ENCODE measurements around the gene GALNT11.
"Not testable (repeated sequence)": the region's sequence is repeated elsewhere in the genome, so short reads cannot be mapped to it uniquely, and the experiment has no call there.

Gene GALNT11

DNA sequence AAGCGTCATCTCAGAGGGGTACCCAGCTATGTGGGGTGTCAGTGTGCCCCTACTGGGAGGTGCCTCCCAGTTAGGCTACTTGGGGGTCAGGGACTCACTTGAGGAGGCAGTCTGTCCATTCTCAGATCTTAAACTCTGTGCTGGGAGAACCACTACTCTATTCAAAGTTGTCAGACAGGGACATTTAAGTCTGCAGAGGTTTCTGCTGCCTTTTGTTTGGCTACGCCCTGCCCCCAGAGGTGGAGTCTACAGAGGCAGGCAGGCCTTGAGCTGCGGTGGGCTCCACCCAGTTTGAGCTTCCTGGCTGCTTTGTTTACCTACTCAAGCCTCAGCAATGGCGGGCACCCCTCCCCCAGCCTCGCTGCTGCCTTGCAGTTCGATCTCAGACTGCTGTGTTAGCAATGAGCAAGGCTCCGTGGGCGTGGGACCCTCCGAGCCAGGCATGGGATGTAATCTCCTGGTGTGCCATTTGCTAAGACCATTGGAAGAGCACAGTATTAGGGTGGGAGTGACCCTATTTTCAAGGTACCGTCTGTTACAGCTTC, 40.4 kb downstream of the GALNT11 start:
- not testable (repeated sequence) for FAIRE-seq; DNase-seq (ENCODE audit: insufficient read length, low spot score)

GRCh38 chr7:152072421-152072820, 46.9 kb downstream of the GALNT11 start:
- no peak for FAIRE-seq
- DNase-seq (ENCODE audit: insufficient read length, low spot score), result no peak

GRCh38 chr7:152073352-152073751, 47.9 kb downstream of the GALNT11 start:
- FAIRE-seq, result no peak
- no peak for DNase-seq (ENCODE audit: insufficient read length, low spot score)

DNA sequence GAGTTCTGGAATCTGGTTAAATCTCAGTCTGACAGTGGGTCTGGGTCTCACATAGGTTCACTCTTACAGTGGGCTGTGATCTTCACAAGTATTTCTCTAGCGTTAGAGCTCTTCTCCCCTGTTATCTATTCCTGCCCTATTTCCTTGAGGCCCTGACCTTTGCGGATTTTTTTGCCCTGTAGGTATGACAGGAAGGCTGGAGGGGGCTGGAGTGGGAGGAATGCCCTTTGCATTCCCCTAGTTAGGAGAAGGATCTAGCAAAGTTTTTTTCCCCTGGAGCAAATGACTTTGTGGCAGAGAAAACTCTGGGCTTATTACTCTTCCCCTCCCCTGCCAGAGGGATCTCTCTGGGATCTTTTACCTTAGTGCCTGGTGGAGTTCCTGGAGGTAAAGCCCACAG, 49.2 kb downstream of the GALNT11 start:
- FAIRE-seq (no peak), DNase-seq (ENCODE audit: insufficient read length, low spot score) (no peak)

DNA sequence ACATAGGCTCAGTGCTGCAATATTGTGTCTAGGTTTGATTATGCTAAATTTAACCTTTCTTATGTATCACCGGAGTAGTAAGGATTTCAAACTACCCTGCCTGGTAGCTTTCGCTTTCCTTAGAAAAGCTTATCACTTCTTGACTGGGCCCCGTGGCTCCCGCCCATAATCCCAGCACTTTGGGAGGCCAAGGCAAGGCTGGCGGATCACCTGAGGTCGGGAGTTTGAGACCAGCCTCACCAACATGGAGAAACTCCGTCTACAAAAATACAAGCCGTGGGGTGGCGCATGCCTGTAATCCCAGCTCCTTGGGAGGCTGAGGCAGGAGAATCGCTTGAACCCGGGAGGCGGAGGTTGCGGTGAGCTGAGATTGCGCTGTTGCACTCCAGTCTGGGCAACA, 49.9 kb downstream of the GALNT11 start:
- FAIRE-seq; DNase-seq (ENCODE audit: insufficient read length, low spot score): not testable (repeated sequence)

DNA sequence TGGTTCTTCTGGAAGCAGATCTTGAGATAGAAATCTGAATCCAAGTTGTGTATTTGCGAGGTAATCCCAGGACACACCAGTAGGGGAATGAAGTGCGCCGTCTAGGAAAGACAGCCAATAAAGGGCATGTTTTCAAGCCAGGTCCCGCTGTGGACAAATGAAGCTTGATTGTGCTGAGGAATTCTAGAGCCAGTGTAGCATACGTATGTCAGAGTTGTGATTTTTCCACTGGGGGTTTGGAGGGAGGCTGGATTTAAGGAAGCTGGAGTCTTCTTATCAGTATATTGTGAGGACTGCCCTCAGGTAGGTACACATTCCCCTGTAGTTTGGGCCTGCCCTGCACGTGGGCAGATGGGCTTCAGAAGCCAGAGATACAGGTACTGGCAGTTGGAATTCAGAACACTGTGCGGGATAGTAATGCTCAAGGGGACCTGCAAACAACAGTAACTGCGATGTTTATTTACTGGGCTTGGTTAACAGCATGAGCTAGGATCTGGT, 50.9 kb downstream of the GALNT11 start:
- FAIRE-seq (no peak), DNase-seq (ENCODE audit: insufficient read length, low spot score) (no peak)

GRCh38 chr7:152076940-152077933, 51.8 kb downstream of the GALNT11 start:
- no peak for FAIRE-seq
- DNase-seq (ENCODE audit: insufficient read length, low spot score), result no peak

DNA sequence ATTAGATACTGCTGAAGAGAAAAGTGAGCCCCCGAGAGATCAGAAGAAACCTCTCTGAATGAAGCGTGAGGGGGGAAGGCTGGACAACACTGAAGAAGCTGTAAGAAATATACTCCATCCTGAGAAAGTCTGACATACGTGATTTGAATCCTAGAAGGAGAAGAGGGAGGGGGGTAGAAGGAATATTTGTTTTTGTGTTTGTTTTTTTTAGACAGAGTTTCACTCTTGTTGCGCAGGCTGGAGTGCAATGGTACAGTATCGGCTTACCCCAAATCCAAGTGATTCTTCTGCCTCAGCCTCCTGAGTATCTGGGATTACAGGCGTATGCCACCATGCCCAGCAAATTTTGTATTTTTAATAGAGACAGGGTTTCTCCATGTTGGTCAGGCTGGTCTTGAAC, 52.6 kb downstream of the GALNT11 start:
- FAIRE-seq, result no peak

DNA sequence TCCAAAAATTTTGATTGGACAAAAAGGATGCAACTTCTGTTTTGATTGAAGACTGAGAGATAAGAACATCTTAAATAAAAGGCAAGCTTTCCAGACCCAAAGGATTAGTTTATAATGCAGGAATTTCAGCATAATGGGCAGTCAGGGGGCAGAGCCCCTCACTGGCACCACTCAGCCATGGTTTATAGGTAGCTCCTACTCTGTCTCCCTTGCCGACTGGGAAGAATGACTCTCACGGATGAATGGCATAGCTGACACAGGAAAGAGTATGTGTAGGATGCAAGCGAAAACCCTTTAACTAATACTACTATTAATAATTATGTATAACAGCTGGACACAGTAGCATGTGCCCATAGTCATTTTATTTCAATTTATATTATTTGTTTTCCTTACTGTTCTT, 53.3 kb downstream of the GALNT11 start:
- FAIRE-seq (no peak), DNase-seq (ENCODE audit: insufficient read length, low spot score) (no peak)

More for the DNA sequence above, 52.6 kb downstream of the GALNT11 start:
- no peak for DNase-seq (ENCODE audit: insufficient read length, low spot score)

- FAIRE-seq, result no peak
Observed at GRCh38 chr7:152081088-152081487, 55.6 kb downstream of the GALNT11 start.

DNA sequence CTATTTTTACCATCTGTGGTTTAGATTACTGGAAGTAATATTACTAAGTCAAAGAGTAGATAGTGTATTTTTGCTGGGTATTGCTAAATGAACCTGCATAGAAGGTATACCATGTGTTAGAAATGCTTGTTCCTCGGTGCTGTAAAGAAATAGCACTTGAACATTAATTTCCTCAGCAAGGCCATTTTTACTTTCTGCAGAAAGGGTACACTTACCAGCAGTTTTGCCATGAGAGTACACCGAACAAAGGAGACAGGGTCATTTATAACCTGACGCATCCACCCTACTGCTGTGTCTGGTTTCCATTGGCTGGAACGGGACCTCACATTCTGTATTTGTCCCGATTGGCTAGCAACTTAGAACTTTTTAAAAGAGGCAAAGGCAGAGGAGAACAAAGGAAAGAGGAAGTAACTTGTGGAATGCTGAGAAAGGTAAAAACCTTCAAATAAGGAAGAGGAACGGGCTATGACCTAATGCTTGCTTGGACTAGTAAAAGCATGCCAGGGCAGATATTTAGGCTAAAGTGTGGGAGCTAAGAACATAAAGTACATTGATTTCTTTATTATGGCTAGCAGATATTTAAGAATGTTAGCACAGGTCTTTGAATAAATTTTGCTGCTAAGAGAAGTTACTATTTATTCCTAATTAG, 56.7 kb downstream of the GALNT11 start:
- DNase-seq (ENCODE audit: insufficient read length, low spot score); FAIRE-seq: not testable (repeated sequence)

More at GRCh38 chr7:152081088-152081487, 55.6 kb downstream of the GALNT11 start:
- DNase-seq (ENCODE audit: insufficient read length, low spot score), result no peak

GRCh38 chr7:152085131-152085530, 59.7 kb downstream of the GALNT11 start:
- FAIRE-seq (no peak), DNase-seq (ENCODE audit: insufficient read length, low spot score) (no peak)

- no peak for FAIRE-seq
- no peak for DNase-seq (ENCODE audit: insufficient read length, low spot score)
Observed at GRCh38 chr7:152086513-152086912, 61.0 kb downstream of the GALNT11 start.

- FAIRE-seq (no peak), DNase-seq (ENCODE audit: insufficient read length, low spot score) (no peak)
Observed at GRCh38 chr7:152089183-152089582, 63.7 kb downstream of the GALNT11 start.

- DNase-seq (ENCODE audit: insufficient read length, low spot score) (no peak), FAIRE-seq (no peak)
Observed at GRCh38 chr7:152090747-152091146, 65.3 kb downstream of the GALNT11 start.

DNA sequence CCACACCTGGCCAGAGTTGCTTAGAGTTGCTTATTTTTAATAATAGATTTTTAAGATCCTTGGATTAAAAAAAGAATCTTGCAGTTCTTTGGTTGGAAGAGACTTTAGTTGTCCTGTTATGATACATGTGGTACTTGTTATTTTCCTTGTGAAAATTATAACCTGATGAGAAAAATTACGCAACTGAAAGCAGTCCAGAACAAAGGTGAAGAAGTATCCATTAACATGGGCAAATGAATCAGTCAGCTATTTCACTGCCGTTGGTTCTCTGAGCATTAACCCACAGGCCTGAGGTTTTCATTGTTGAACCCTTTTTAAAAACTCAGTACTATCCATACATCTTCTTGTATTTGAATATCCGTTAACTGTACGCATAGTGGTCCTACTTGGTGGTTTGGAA, 68.2 kb downstream of the GALNT11 start:
- FAIRE-seq (no peak), DNase-seq (ENCODE audit: insufficient read length, low spot score) (no peak)

DNA sequence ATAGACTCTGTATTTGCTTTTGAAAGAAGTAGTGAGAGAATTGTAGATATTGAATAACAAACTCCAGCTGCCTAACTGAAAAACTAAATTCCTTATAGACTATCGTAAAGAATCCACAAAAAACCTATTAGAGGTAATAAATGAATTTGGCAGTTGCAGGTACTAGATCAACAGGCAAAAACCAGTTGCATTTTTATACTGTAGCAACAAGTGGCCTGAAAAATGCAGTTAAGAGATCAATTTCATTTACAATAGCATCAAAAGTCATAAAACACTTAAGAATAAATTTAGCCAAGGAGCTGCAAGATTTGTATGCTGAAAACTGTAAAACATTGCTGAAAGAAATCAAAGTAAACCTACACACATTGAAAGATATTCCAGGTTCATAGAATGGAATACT, 70.3 kb downstream of the GALNT11 start:
- FAIRE-seq, result no peak
- DNase-seq (ENCODE audit: insufficient read length, low spot score), result no peak

- DNase-seq (ENCODE audit: insufficient read length, low spot score), result no peak
- no peak for FAIRE-seq
Observed at GRCh38 chr7:152097330-152097729, 71.9 kb downstream of the GALNT11 start.

GRCh38 chr7:152103066-152103465, 77.6 kb downstream of the GALNT11 start:
- FAIRE-seq (no peak), DNase-seq (ENCODE audit: insufficient read length, low spot score) (no peak)

DNA sequence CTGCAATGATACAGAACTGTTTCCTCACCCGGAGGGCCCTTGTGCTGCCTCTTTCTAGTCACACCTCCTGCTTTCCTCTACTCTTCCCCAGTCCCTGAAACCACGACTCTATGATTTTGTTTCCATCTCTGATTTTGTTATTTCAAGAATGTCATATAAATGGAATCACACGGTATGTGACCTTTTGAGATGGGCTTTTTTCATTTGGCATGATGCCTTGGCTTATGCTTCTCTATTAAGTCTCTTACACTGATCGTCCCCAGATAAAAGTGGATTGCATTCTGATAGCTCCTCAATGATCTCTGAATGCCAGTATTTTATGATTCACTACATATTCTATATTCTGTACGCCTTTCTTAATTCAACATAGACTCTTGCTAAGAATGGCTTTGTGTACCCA, 78.2 kb downstream of the GALNT11 start:
- FAIRE-seq, result no peak
- no peak for DNase-seq (ENCODE audit: insufficient read length, low spot score)

- FAIRE-seq (no peak), DNase-seq (ENCODE audit: insufficient read length, low spot score) (no peak)
Observed at GRCh38 chr7:152105205-152105604, 79.7 kb downstream of the GALNT11 start.
